DOHH2 (cell line): Measurements from ENCODE around the gene CHMP4A.

Source experiments
- CTCF ChIP-seq: fragments of 200-600 bp; sonication (generic); IDR thresholded peaks from one replicate; pipeline ENCODE4 v1.5.1; 2014; ENCODE audit warnings: antibody characterized with exemption, mild to moderate bottlenecking, low read depth, low read length; ENCODE audit not compliant: poor library complexity, severe bottlenecking
- EZH2phosphoT487 ChIP-seq: fragments of 200-600 bp; sonication (generic); IDR thresholded peaks from 2 replicates; pipeline ENCODE4 v1.6.1; 2017; ENCODE audit warnings: borderline replicate concordance, mild to moderate bottlenecking, antibody characterized with exemption, low read length, moderate library complexity, mixed read lengths

GRCh38 chr14:24181371-24182077 lies 31.8 kb downstream of the CHMP4A start:
- TF ChIP-seq CTCF (no peak), EZH2phosphoT487 (no peak)
